Measurements from ENCODE around the gene GCFC2. TPM values are rescaled to one million over a fixed set of nuclear protein-coding genes. Genes with fewer than 3 reads are reported as not detected.

Gene GCFC2
- total RNA-seq, 1 experiment from 2014 or later, result 18.3 TPM

DNA sequence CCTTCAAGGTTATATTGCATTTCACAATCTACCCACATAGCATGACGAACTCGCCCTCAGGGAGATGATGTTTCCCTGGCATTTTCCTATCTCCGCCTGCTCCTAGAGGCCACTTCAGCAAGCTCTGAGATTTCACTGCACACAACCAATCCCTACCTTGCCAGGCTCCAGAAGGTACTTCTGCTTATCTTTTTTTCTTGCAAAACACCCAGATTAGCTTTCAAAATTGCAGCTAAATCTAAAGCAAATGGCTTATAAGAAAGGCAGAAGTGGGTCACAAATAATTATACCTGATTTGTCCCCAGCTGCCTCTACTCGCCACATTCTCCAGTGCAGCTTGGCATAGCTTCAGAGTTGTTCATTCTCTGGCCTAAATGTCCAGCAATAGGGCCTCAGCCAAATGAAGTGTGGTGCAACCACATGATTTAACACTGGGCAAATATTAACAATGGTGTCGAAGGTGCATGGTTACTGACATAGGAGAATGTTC is 96.5 kb downstream of the GCFC2 start:
- Histone ChIP-seq H3K18ac (ENCODE audit: insufficient read length, low read depth, low read length) (no peak overlapping the region), H4K20me1 (ENCODE audit: control insufficient read depth, insufficient read depth, insufficient read length) (no peaks in the 10 kb centered on the region), H2BK15ac (ENCODE audit: low read depth, low read length) (no peak overlapping the region), H3K4me1 (ENCODE audit: insufficient read depth, low read length) (no peaks in the 10 kb centered on the region), H3T11ph (ENCODE audit: low read length) (no peak overlapping the region), H2BK5ac (ENCODE audit: insufficient read length, low read length) (no peak overlapping the region), H3K27me3 (ENCODE audit: insufficient read depth, low read length) (no peaks in the 10 kb centered on the region), H3K79me1 (ENCODE audit: insufficient read depth, low read depth, low read length, poor library complexity, severe bottlenecking) (no peaks in the 10 kb centered on the region), H4K91ac (ENCODE audit: insufficient read length, low read depth, low read length) (no peak overlapping the region), H3K27ac (ENCODE audit: insufficient read length, low read depth, low read length) (no peak overlapping the region), H3K4ac (ENCODE audit: low read depth, low read length) (no peak overlapping the region), H2BK12ac (ENCODE audit: insufficient read length, low read depth, low read length) (no peak overlapping the region), H2BK120ac (ENCODE audit: low read depth, low read length, poor library complexity, severe bottlenecking) (no peak overlapping the region), H2BK20ac (ENCODE audit: low read depth, low read length, poor library complexity, severe bottlenecking) (no peak overlapping the region), H2AFZ (ENCODE audit: low read length) (no peak overlapping the region), H3K14ac (ENCODE audit: insufficient read depth, low read length) (no peak overlapping the region), H4K8ac (replicated peaks; ENCODE audit: insufficient read length, low read depth, low read length) (no peak overlapping the region), H3K23ac (ENCODE audit: insufficient read length, low read depth, low read length) (no peak overlapping the region), H3K23me2 (ENCODE audit: insufficient read length, low read depth, low read length, poor library complexity, severe bottlenecking) (no peaks in the 10 kb centered on the region), H3K79me2 (ENCODE audit: insufficient read depth, low read length) (no peaks in the 10 kb centered on the region), H3K9me3 (ENCODE audit: control insufficient read depth, low read depth, low read length) (no peaks in the 10 kb centered on the region), H3K56ac (ENCODE audit: insufficient read length, low read depth, low read length) (no peak overlapping the region), H4K5ac (ENCODE audit: insufficient read length, low read depth, low read length) (no peak overlapping the region), H2AK5ac (ENCODE audit: insufficient read length, low read length) (no peak overlapping the region), H3K4me2 (ENCODE audit: insufficient read depth, insufficient read length, low read length) (no peak overlapping the region), H3K9ac (ENCODE audit: extremely low read depth, insufficient read length, low read length) (no peak overlapping the region)
- Mint-ChIP-seq H3K4me3 (no peak overlapping the region), H3K4me1 (peaks cover 0 to 7% of the 10 kb centered on the region in 2 experiments; a peak in 2 of 4 replicates), H3K27me3 (ENCODE audit: low read depth) (peaks cover 30% of the 10 kb centered on the region), H3K36me3 (ENCODE audit: insufficient read depth in 1 of 3, low read depth in 3 of 3) (no peaks in the 10 kb centered on the region; a peak in 1 of 7 replicates), H3K27ac (no peak overlapping the region; a peak in 1 of 7 replicates), H3K9me3 (peaks cover 3 to 8% of the 10 kb centered on the region in 2 experiments; a peak in 3 of 5 replicates)
- DNase-seq, result no peak
- WGBS (ENCODE audit: extremely low coverage, insufficient read length, low lambda C conversion rate), result no CpG with 5 or more reads among the region's 5 CpGs
- TF ChIP-seq, protein P1, sequence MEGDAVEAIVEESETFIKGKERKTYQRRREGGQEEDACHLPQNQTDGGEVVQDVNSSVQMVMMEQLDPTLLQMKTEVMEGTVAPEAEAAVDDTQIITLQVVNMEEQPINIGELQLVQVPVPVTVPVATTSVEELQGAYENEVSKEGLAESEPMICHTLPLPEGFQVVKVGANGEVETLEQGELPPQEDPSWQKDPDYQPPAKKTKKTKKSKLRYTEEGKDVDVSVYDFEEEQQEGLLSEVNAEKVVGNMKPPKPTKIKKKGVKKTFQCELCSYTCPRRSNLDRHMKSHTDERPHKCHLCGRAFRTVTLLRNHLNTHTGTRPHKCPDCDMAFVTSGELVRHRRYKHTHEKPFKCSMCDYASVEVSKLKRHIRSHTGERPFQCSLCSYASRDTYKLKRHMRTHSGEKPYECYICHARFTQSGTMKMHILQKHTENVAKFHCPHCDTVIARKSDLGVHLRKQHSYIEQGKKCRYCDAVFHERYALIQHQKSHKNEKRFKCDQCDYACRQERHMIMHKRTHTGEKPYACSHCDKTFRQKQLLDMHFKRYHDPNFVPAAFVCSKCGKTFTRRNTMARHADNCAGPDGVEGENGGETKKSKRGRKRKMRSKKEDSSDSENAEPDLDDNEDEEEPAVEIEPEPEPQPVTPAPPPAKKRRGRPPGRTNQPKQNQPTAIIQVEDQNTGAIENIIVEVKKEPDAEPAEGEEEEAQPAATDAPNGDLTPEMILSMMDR (conservative IDR thresholded peaks at IDR 0.05), result no peak
